ENCODE measurements around the gene MRNIP. TPM values are rescaled to one million over a fixed set of nuclear protein-coding genes. Genes with fewer than 3 reads are reported as not detected.
A peak's percentile ranks its signal among the peaks of the same experiment; 100 is the strongest.

MRNIP gene
- total and polyA plus RNA-seq, 2 of the 8 experiments (the other 6 are each of a cell fraction or from before 2014, with no cell fraction given): 29.6 TPM

DNA sequence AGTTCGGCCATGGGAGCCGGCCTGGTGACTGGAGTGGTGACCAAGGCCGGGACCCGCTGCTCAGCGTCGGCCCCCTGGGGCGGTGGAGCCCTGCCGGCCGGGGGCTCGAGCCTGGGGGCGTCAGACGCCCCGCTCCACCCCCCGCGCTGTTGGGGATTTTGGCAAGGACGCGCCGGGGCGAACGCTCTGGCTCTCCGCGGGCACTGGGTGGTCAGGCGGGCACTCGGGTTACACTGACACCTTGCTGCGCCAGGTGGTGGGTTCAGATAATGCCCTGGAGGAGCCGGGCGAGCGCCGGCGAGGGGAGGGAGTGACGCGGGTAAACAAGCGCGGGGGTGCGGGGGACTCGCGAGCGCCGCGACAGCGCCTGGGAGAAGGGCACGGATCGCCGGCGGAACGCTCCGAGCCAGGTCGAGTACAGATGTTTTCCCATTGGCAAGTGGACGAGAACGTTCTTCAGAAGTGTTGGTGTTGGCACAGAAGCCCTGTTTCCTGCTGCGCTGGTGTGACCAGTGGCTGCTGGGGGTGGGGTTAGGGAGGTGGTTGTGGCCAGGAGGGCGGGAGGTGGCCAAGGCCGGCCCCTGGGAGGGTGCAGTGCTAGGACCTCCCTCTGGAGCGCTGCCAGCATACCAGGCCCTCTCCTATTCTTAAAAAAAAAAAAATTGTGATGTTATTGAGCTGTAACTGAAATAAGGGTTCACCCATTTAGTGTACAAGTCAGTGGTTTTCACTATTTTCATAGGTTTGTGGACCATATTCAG, 37.1 kb downstream of the MRNIP start:
- Histone ChIP-seq H3K18ac (ENCODE audit: extremely low read depth, low read length) (0 out of 2 replicates have a peak overlapping the region, but pooled peaks have one; percentile 9), H3K4me1 (replicated peaks in 1 of 4; ENCODE audit: control insufficient read depth in 3 of 4, insufficient read depth in 4 of 4, low read length in 3 of 4) (peaks cover 4 to 38% (median 33%) of the 10 kb centered on the region in 4 experiments), H3K27me3 (replicated peaks in 1 of 4; ENCODE audit: control insufficient read depth in 3 of 4, extremely low read depth in 1 of 4, insufficient read depth in 3 of 4, low read length in 3 of 4) (peaks cover 0 to 3% (median under 1%) of the 10 kb centered on the region in 4 experiments; a peak in 2 of 7 replicates), H3K79me1 (ENCODE audit: low read depth, low read length) (peaks cover 8% of the 10 kb centered on the region), H3K14ac (ENCODE audit: insufficient read length) (no peak overlapping the region), H2BK12ac (ENCODE audit: low read depth, low read length) (no peak overlapping the region), H3K23me2 (ENCODE audit: low read depth, low read length) (peaks cover 14% of the 10 kb centered on the region; the same call in 1 of the 2 replicates), H3K23ac (ENCODE audit: insufficient read length) (no peak overlapping the region), H3K4me3 (ENCODE audit: extremely low read depth in 1 of 4, insufficient read depth in 2 of 4, low read depth in 3 of 4, low read length in 4 of 4) (peak overlapping the region; percentile 75 to 91 (median 83)), H4K5ac (ENCODE audit: insufficient read length, low read depth, low read length) (no peak overlapping the region), H3K56ac (replicated peaks; ENCODE audit: insufficient read length, low read depth, low read length) (no peak overlapping the region), H3K9me3 (ENCODE audit: insufficient read depth in 2 of 2, low read depth in 1 of 2, low read length in 1 of 2) (no peaks in the 10 kb centered on the region), H3K36me3 (ENCODE audit: control insufficient read depth in 2 of 4, insufficient read depth in 4 of 4, low read length in 3 of 4) (peaks cover 6 to 33% (median 27%) of the 10 kb centered on the region in 4 experiments; a peak in 7 of 8 replicates), H3K79me2 (ENCODE audit: control insufficient read depth in 1 of 2, insufficient read depth in 2 of 2, low read length in 2 of 2) (peaks cover 4 to 28% of the 10 kb centered on the region in 2 experiments; a peak in 2 of 4 replicates), H3K4ac (replicated peaks; ENCODE audit: insufficient read length, low read depth, low read length) (no peak overlapping the region), H3K9ac (replicated peaks in 1 of 4; ENCODE audit: extremely low read depth in 1 of 4, low read depth in 3 of 4, low read length in 3 of 4) (peak overlapping the region; percentile 55 to 97 (median 88)), H2BK15ac (ENCODE audit: low read length) (no peak overlapping the region), H4K8ac (ENCODE audit: extremely low read depth, insufficient read depth, low read length) (no peak overlapping the region; the same call in 1 of the 2 replicates), H2AK5ac (ENCODE audit: low read depth, low read length) (no peak overlapping the region), H2AFZ (ENCODE audit: low read length) (no peak overlapping the region), H2BK20ac (ENCODE audit: low read length) (no peak overlapping the region), H3K4me2 (ENCODE audit: insufficient read depth in 1 of 2, low read depth in 2 of 2, low read length in 2 of 2) (peak overlapping the region; percentile 54 to 81), H2BK120ac (replicated peaks; ENCODE audit: low read depth, low read length) (no peak overlapping the region), H4K91ac (replicated peaks; ENCODE audit: insufficient read length, low read length) (no peak overlapping the region), H2BK5ac (ENCODE audit: low read depth, low read length) (peak overlapping the region; percentile 96; the same call in 1 of the 2 replicates), H4K20me1 (replicated peaks in 1 of 2; ENCODE audit: control insufficient read depth in 1 of 2, insufficient read depth in 2 of 2, low read length in 2 of 2) (peaks cover 8 to 25% of the 10 kb centered on the region in 2 experiments), H3K27ac (ENCODE audit: low read depth, low read length) (peak overlapping the region; percentile 91; the same call in 1 of the 2 replicates)
- peak in 1 of 2 experiments; percentile 80 for DNase-seq (ENCODE audit: low read depth in 1 of 2, low spot score in 2 of 2)
- FAIRE-seq: no peak
- POLR2A ChIA-PET (ENCODE audit: partially characterized antibody): interaction anchor here (0.6 to 12.6 kb wide), 21 partner anchors 7 to 120 kb away, joined by 3 to 207 read pairs (median 4); partner anchors contain the start of genes LTC4S, MAML1, MGAT4B and MRNIP
- 2% methylated on average over 40 of the region's 54 CpGs; no CpG with 5 or more reads in 1 of the 2 experiments for WGBS, 2 experiments (ENCODE audit: extremely low coverage in 1 of 2, insufficient coverage in 1 of 2, insufficient read length in 1 of 2, insufficient replicate concordance in 2 of 2, low coverage in 1 of 2, low lambda C conversion rate in 2 of 2, missing lambda C conversion rate in 1 of 2)
- CTCF ChIA-PET (ENCODE audit: partially characterized antibody): interaction anchor here (0.6 to 1.3 kb wide), 6 partner anchors 8 to 41 kb away, joined by 3 to 6 read pairs (median 3); no protein-coding TSS in a partner anchor
- TF ChIP-seq GTF2F1 (IDR thresholded peaks at IDR 0.05; ENCODE audit: borderline replicate concordance, low read depth, low read length) (no peak), KDM4A (IDR thresholded peaks at IDR 0.05; ENCODE audit: low read depth, low read length, severe bottlenecking) (peak; percentile 40), CHD2 (IDR thresholded peaks at IDR 0.05; ENCODE audit: low read length) (no peak), SIRT6 (IDR thresholded peaks at IDR 0.05; ENCODE audit: low read length) (no peak), FOSL1 (IDR thresholded peaks at IDR 0.05; ENCODE audit: insufficient read depth, low read depth, low read length) (no peak), BRCA1 (IDR thresholded peaks at IDR 0.05; ENCODE audit: low read depth, low read length) (no peak), ASH2L (IDR thresholded peaks at IDR 0.05; ENCODE audit: low read length) (peak; percentile 23), TAF1 (IDR thresholded peaks at IDR 0.05; ENCODE audit: low read depth, low read length) (0 out of 2 replicates have a peak, but pooled peaks have one; percentile 49), KDM1A (IDR thresholded peaks at IDR 0.05; ENCODE audit: borderline replicate concordance, low read length) (no peak), MAFK (IDR thresholded peaks at IDR 0.05; ENCODE audit: low read depth, low read length) (no peak)

Measured in H1 (cell line).